CD4-positive, alpha-beta T cell (primary cell): ENCODE measurements around the gene TMEM121. TPM values are rescaled to one million over a fixed set of nuclear protein-coding genes. Genes with fewer than 3 reads are reported as not detected.

Experiments
- ATAC-seq: fragments of 200-7000 bp; cut with Tn5 transposase; one replicate; pipeline ENCODE4 v1.10.0; 2022; ENCODE audit warnings: mild to moderate bottlenecking; ENCODE audit not compliant: poor library complexity
- CTCF ChIA-PET: fragments of 350-600 bp; sonication (Branson Sonifier 250); formaldehyde crosslinking; loops from one replicate; lab custom pipeline; 2021; ENCODE audit warnings: antibody characterized with exemption, inconsistent platforms; lab: Charles Lee
- POLR2A ChIA-PET: fragments of 350-600 bp; sonication (Branson Sonifier 250); formaldehyde crosslinking; loops from one replicate; lab custom pipeline; 2021; ENCODE audit warnings: antibody characterized with exemption, inconsistent platforms; lab: Charles Lee
- DNase-seq, 14 experiments: peaks; one replicate each; pipeline ENCODE4 v3.0.0-alpha.2; 2013 to 2020; ENCODE audit warnings: mixed read lengths in 2 of 14
- H3K27ac ChIP-seq, 2 donors: one replicate each; pipeline versions ENCODE4 v1.5.1 to v1.7.0; 2013; ENCODE audit warnings: low read length in 2 of 2, low read depth in 1 of 2, mild to moderate bottlenecking in 1 of 2
- H3K27me3 ChIP-seq, 2 experiments: 1 replicate in 1 of 2; 2 replicates in 1 of 2; pipeline versions ENCODE4 v1.6.1 to v1.7.0; 2013; ENCODE audit warnings: low read length in 2 of 2, control low read depth in 1 of 2, mild to moderate bottlenecking in 1 of 2, moderate library complexity in 1 of 2; ENCODE audit not compliant: insufficient read depth in 2 of 2, control insufficient read depth in 1 of 2
- H3K36me3 ChIP-seq: one replicate; pipeline ENCODE4 v1.6.1; 2013; ENCODE audit warnings: low read length, control low read depth; ENCODE audit not compliant: insufficient read depth
- H3K4me1 ChIP-seq: one replicate; pipeline ENCODE4 v1.6.1; 2013; ENCODE audit warnings: low read length, control low read depth; ENCODE audit not compliant: insufficient read depth
- H3K4me3 ChIP-seq: one replicate; pipeline ENCODE4 v1.5.1; 2013; ENCODE audit warnings: mild to moderate bottlenecking, low read length, moderate library complexity
- H3K9me3 ChIP-seq, 2 experiments: 1 replicate in 1 of 2; 2 replicates in 1 of 2; pipeline versions ENCODE4 v1.6.1 to v1.7.0; 2013; ENCODE audit warnings: low read length in 2 of 2, mild to moderate bottlenecking in 2 of 2, control low read depth in 1 of 2, moderate library complexity in 1 of 2; ENCODE audit not compliant: control insufficient read depth in 1 of 2, insufficient read depth in 1 of 2
- H3K27ac Mint-ChIP-seq: one replicate; pipeline ENCODE4 v1.8.0; 2020; ENCODE audit warnings: mixed read lengths
- H3K27me3 Mint-ChIP-seq: one replicate; pipeline ENCODE4 v1.8.0; 2021; ENCODE audit warnings: mixed read lengths
- H3K36me3 Mint-ChIP-seq: one replicate; pipeline ENCODE4 v1.8.0; 2021; ENCODE audit warnings: low read depth, mixed read lengths
- H3K4me1 Mint-ChIP-seq: one replicate; pipeline ENCODE4 v1.8.0; 2021; ENCODE audit warnings: low read depth, mixed read lengths
- H3K4me3 Mint-ChIP-seq: one replicate; pipeline ENCODE4 v1.8.0; 2020; ENCODE audit warnings: mild to moderate bottlenecking, mixed read lengths
- H3K9me3 Mint-ChIP-seq: one replicate; pipeline ENCODE4 v1.8.0; 2020; ENCODE audit warnings: mixed read lengths
- intact Hi-C, 2 experiments: fragments of 100-400 bp; cut with DNase I in 1 of 2; cut with micrococcal nuclease in 1 of 2; formaldehyde crosslinking; loops; one replicate each; pipeline versions ENCODE4 v1.15.1 to v1.9.0; 2023 to 2025; cut with DNase I, micrococcal nuclease
- total RNA-seq, 174 experiments: library from RNA in 2 of 174; stranded (reverse) in 2 of 174; gene quantifications; one replicate each; pipeline ENCODE4 v1.2.3 and lab custom pipeline; 2021 to 2026
- TF ChIP-seq, protein P1 (sequence below): fragments of 200-600 bp; IDR thresholded peaks from one replicate; pipeline ENCODE4 v1.8.0; 2022; ENCODE audit warnings: antibody characterized with exemption, mild to moderate bottlenecking

Gene TMEM121
- total RNA-seq, 2 experiments from 2014 or later = 1.6 to 1.7 TPM

DNA sequence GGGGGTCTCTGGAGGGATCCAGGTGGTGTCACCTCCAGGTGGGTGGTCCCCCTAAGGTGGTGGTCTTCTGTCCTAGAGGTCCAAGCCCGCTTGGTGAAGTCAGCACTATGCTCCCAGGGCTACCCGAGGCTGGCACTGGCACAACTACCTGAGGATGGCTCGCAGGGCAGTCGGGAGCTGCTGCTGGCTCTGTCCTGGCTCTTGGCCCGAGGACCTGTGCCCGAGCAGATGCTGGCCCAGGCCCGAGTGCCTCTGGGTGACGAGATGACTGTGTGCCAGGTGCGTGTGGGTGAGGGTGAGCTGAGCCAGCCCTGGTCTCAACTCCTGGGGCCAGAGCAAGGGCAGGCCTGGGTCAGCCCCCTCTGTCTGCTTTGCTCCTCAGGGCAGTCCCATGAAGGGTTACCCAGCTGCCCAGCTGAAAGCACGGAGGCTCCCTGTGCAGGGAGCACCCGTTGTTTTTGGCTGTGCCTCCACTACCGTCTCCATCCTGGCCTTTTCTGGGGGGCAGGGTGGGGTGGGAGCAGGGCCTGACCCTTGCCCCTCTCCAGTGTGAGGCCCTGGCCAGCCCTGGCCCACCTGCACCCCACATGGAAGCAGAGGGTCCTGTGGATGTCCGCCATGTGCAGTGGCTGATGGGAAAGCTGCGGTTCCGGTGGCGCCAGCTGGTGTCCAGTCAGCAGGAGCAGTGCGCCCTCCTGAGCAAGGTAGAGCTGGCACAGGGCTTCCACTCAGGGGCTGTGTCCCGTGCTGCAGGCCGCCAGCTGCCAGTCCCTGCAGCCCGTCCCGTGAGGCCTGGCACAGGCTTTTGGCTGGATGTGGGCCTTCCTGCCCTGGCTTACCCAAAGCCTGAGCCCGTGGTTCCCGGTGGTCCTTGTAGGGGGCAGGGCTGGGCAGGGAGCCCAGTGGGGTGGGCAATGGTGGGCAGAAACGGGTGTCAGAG lies 34.1 kb upstream of the TMEM121 start:
- Mint-ChIP-seq H3K9me3 (no peaks in the 10 kb centered on the region), H3K4me1 (peaks cover 18% of the 10 kb centered on the region), H3K4me3 (peak overlapping the region; percentile 89), H3K27me3 (no peaks in the 10 kb centered on the region), H3K36me3 (peaks cover 12% of the 10 kb centered on the region), H3K27ac (peak overlapping the region; percentile 91)
- CTCF ChIA-PET = interaction anchor here (0.9 to 6.3 kb wide), 3 partner anchors 11 to 44 kb away, joined by 3 to 155 read pairs (median 4); no protein-coding TSS in a partner anchor
- DNase-seq = peak in 3 of 14 experiments; percentile 19 to 60 (median 23)
- peaks cover 40% of the 10 kb centered on the region for H3K4me1 ChIP-seq
- peaks cover 13% of the 10 kb centered on the region for H3K36me3 ChIP-seq
- intact Hi-C loops = loop anchor here (5.0 to 10.0 kb wide), 3 partner anchors 95 to 698 kb away; partner anchors contain the start of genes AKT1 (in 1 of the 2), GPR132 (in 1 of the 2) and TEX22 (in 1 of the 2)
- no peak for ATAC-seq
- no peaks in the 10 kb centered on the region for H3K9me3 ChIP-seq
- peak overlapping the region; percentile 50 for H3K4me3 ChIP-seq
- TF ChIP-seq, protein P1, sequence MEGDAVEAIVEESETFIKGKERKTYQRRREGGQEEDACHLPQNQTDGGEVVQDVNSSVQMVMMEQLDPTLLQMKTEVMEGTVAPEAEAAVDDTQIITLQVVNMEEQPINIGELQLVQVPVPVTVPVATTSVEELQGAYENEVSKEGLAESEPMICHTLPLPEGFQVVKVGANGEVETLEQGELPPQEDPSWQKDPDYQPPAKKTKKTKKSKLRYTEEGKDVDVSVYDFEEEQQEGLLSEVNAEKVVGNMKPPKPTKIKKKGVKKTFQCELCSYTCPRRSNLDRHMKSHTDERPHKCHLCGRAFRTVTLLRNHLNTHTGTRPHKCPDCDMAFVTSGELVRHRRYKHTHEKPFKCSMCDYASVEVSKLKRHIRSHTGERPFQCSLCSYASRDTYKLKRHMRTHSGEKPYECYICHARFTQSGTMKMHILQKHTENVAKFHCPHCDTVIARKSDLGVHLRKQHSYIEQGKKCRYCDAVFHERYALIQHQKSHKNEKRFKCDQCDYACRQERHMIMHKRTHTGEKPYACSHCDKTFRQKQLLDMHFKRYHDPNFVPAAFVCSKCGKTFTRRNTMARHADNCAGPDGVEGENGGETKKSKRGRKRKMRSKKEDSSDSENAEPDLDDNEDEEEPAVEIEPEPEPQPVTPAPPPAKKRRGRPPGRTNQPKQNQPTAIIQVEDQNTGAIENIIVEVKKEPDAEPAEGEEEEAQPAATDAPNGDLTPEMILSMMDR = no peak
- H3K27me3 ChIP-seq = no peaks in the 10 kb centered on the region
- peak overlapping the region; percentile 7 to 95 for H3K27ac ChIP-seq
- POLR2A ChIA-PET = interaction anchor here (1.0 to 3.9 kb wide), 6 partner anchors 13 to 471 kb away, joined by 3 to 154 read pairs (median 4); partner anchors contain the start of genes CDCA4 and TEX22

DNA sequence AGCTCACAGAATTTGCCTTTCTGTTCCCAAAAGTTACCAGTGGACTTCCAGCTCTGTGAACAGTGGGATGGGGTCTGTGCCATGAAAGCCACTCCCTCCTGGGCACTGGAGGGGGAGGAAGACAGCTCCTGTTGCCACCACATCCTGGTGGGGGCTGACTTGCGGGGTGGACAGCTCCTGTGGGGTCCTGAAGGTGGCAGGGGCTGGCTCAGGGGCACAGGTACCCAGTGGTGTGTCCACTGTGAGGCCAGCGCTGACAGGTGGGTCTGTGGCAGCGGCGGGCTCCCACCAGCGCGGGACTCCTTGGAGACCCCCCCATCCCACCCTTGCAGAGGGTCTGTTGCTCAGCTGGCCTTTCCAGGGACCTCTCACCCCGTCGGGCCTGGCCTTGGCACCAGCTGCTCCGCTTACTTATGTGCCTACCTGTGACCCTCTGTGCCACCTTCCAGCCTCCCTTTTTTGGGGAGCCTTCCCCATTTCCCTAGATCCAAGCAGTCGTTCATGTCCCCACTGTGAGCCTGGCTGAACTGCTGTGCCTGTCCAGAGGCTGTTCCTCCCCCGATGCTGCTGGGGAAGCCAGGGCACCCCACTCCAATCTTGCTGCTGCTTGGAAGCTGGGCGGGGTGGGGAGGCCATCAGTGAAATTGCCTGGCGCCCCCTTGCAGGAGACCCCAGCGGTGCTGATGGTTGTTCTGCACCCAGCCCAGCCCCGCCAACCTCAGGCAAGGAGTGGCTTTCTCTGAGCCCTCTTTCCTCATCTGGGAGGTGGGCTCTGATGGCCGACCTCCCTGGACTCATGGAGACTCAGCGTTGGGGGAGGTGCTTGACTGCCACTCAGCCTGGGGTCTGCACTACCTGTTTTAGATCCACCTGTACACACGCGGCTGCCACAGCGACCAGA lies 33.2 kb upstream of the TMEM121 start:
- ChIA-PET CTCF (interaction anchor here (0.9 to 6.3 kb wide), 3 partner anchors 12 to 44 kb away, joined by 3 to 155 read pairs (median 4); no protein-coding TSS in a partner anchor), POLR2A (interaction anchor here (1.1 to 1.2 kb wide), 2 partner anchors 13 to 19 kb away, joined by 3 to 4 read pairs; no protein-coding TSS in a partner anchor)
- peak overlapping the region; percentile 12 for H3K27ac Mint-ChIP-seq
- peaks cover 14% of the 10 kb centered on the region for H3K4me1 Mint-ChIP-seq
- H3K9me3 ChIP-seq = no peaks in the 10 kb centered on the region
- peaks cover 13% of the 10 kb centered on the region for H3K36me3 ChIP-seq
- no peaks in the 10 kb centered on the region for H3K27me3 ChIP-seq
- no peak overlapping the region for H3K27ac ChIP-seq
- H3K36me3 Mint-ChIP-seq = peaks cover 12% of the 10 kb centered on the region
- TF ChIP-seq, protein P1 = no peak
- peak overlapping the region; percentile 48 for H3K4me3 Mint-ChIP-seq
- H3K4me3 ChIP-seq = no peak overlapping the region
- H3K4me1 ChIP-seq = peaks cover 33% of the 10 kb centered on the region
- no peak for ATAC-seq
- DNase-seq = peak in 2 of 14 experiments; percentile 20 to 52
- no peaks in the 10 kb centered on the region for H3K9me3 Mint-ChIP-seq
- intact Hi-C loops = loop anchor here (5.0 to 10.0 kb wide), 3 partner anchors 96 to 698 kb away; partner anchors contain the start of genes AKT1 (in 1 of the 2), GPR132 (in 1 of the 2) and TEX22 (in 1 of the 2)
- H3K27me3 Mint-ChIP-seq = no peaks in the 10 kb centered on the region
